ENCODE measurements around the gene CREBBP.

The CREBBP gene

DNA sequence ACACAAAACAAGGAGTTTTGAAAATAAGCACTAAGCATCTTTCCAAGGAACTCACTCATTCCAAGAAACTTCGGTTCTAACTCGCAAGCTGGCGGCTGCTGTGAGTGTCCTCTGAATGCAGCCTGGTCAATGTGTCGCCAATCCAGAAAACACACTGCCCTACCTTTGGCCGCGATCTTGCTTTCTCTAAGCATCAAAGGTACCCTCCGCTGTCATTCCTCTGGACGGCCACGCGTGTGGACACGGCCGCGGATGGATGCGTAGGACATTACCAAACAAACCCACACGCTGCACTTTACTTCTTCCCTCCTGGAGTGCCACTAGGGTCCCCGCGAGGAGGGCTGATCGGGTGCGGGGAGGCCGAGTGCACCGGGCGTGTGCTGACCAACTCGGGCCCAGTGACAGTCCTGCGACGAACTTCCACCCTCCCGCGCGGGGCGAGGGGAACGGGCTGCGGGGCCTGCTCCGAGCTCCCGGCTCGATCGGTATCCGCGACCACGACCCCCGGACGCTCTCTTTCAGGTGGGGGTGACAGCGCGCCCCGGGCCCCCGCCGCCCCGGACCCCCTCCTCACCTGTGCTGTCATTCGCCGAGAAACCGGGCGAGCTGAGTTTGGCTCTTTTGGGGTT is 1.1 kb downstream of the CREBBP start:
- peak; percentile 39 for DNase-seq

DNA sequence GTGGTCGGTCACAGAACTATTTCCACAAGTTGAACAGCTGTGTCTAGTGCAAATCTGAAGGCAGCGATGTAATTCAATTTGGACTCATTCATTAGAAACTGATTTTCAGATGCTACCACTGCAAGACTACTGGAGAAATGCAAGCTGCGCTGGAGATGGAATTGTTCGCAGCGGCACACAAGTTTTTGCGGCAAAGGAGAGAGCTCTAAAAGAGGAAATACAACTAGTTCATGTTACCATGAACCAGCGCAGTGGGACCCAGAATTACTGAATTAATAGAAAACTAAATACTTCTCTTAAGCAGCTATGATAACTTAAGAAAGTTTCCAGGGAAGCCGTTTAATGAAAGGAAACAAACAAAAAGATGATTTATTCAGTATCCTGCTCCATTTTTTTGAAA is 1.9 kb downstream of the CREBBP start:
- no peak for DNase-seq

- DNase-seq: no peak
Measured at GRCh38 chr16:3876695-3877094, 3.8 kb downstream of the CREBBP start.

GRCh38 chr16:3876160-3876559 is 4.4 kb downstream of the CREBBP start:
- no peak for DNase-seq

- DNase-seq: no peak
Measured at GRCh38 chr16:3874794-3875692, 5.5 kb downstream of the CREBBP start.

- no peak for DNase-seq
Measured at GRCh38 chr16:3874242-3874641, 6.3 kb downstream of the CREBBP start.

DNA sequence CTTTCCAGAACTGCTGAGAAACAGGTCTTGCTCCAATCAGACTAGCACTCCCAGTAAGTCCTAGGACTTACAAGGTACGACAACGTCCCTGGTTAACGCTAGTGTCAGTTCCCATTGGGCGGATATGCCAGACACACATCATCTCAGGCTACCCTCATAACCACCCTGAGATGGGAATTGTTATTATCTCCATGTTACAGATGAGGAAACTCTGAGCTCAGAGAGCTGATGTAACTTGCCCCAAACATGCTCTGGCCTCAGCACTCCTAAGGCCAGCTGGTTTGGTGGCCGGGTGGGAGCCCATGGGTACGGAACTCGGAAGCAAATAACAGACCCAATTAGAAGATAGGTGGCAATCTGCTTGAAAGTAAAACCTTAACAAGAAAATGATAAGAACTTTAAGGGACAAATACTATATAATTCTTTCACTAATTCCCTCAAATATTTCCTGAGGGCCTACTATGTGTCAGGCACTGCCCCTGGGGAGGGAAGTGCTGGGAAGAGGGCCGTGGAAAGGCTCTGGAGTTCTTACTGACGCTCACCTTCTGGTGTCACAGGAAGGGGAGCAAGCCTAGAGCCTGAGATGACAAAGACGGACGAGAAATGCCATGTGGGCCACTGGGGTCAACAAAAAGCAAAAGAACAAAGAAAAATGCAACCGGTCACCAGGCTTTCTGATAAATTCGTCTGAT is 6.9 kb downstream of the CREBBP start:
- no peak for DNase-seq

DNA sequence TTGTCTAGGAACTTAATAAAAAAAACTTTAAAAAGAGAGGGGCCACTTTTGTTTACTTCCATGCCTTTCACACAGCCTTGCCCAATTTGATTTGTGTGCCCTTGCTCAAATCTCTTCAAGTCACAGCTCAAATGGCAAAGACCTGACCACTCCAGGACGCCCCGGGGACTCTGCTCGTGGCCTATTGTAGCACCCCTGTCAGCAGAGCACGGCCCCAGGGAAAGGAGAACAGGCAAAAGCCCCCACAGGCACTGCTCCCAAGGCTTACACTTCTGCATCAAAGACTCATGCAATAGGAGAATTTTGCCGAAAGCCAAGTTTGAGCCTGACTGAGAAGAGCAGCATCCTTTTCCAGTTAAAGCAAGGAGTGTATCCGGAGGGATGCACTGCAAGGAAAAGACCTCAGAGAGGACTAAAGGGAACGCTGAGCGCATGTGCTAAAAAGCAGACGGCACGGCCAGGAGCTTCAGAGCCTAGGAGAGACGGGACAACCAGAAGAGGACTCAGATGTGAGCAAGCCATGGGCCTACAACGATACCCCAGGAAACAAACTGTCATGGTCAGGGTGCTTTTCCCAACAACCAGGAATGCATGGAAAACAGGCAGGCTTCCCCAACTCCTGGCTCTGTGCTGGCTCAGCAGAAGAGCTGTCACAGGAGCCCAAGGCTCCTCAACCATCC is 8.2 kb downstream of the CREBBP start:
- no peak for DNase-seq

GRCh38 chr16:3868967-3869366 is 11.5 kb downstream of the CREBBP start:
- no peak for DNase-seq

DNA sequence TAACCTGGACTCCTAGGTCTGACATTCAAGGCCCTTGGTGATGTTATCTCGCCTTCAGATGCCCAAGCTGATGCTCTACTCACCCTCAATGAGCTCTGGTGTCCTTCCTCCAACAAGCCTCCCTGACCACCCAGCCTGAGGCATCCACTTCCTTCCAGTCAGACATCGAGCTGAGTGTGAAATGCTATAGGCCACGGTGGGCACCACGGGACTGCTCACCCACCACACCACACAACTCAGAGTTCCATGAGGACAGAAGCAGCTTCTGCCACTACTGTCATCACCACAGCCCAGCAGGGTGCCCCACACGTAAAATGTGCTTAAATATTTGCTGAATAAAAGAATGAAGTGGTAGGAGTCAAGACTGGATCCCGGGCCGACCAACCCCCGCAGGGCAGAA is 12.0 kb downstream of the CREBBP start:
- no peak for DNase-seq

GRCh38 chr16:3866703-3867431 is 13.6 kb downstream of the CREBBP start:
- no peak for DNase-seq

GRCh38 chr16:3865241-3865640 is 15.3 kb downstream of the CREBBP start:
- no peak for DNase-seq

DNA sequence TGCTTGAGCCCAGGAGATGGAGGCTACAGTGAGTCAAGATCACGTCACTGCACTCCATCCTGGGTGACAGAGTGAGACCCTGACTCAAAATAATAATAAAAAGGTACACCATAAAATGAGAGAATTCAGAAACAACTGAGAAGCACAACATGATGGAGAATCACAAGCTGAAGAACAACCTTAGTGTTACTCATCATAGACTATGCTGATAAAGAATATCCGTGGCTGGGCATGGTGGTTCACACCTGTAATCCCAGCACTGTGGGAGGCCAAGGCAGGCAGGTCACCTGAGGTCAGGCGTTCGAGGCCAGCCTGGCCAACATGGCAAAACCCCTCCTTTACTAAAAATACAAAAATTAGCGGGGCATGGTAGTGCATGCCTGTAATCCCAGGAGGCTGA is 16.0 kb downstream of the CREBBP start:
- no peak for DNase-seq

GRCh38 chr16:3863587-3863986 is 16.9 kb downstream of the CREBBP start:
- no peak for DNase-seq

GRCh38 chr16:3861808-3862451 is 18.6 kb downstream of the CREBBP start:
- DNase-seq: no peak

GRCh38 chr16:3859889-3860288 is 20.6 kb downstream of the CREBBP start:
- DNase-seq: no peak

- no peak for DNase-seq
Measured at GRCh38 chr16:3858801-3859200, 21.7 kb downstream of the CREBBP start.

- no peak for DNase-seq
Measured at GRCh38 chr16:3857189-3858043, 23.1 kb downstream of the CREBBP start.

DNA sequence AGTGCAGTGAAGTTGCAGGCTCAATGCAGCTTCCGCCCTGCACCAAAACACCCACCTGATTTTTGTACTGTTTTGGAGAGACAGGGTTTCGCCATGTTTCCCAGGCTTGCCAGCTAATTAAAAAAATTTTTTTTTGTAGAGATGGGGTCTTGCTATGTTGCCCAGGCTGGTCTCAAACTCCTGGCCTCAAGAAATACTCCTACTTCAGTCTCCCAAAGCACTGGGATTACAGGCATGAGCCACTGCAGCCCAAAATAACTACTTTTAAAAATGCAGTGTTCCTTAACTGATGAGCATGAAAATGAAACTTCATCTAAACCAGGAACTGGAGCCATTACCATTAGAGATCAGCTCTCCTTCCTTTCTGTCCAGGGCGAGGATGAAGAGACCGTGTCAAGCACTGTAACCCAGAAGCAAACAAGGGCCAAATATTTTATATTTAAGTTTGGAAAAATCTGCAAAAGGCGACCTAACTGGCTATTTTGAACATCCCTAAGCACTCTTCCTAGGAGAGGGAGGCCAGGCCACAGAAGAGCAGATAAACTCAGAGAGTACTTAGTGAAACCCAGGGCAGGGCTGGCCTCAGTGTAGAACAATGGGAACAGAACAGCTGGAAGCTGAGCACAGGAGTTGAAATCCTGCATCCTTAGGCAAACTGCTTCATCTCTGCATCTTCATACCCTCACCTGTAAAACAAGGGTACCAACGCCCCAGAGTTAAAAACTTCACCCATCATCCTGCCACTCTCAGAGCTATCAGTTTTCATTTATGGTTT is 24.0 kb downstream of the CREBBP start:
- DNase-seq: no peak
